Loucy (cell line): ENCODE data around the gene APH1B.

ENCODE experiments used
- CTCF ChIP-seq: fragments of 200-600 bp; sonication (generic); conservative IDR thresholded peaks from 2 replicates; pipeline ENCODE4 v1.5.1; 2014; ENCODE audit warnings: mild to moderate bottlenecking, antibody characterized with exemption, low read length
- EZH2phosphoT487 ChIP-seq: fragments of 200-600 bp; IDR thresholded peaks from 2 replicates; pipeline ENCODE4 v1.6.1; 2018; ENCODE audit warnings: antibody characterized with exemption, mild to moderate bottlenecking, moderate library complexity, borderline replicate concordance

- no peak for TF ChIP-seq CTCF
- TF ChIP-seq EZH2phosphoT487: no peak
Observed at GRCh38 chr15:63330926-63331325, 53.5 kb downstream of the APH1B start.
